H9 (cell line): Measurements from ENCODE around the gene SIM1. TPM values are rescaled to one million over a fixed set of nuclear protein-coding genes. Genes with fewer than 3 reads are reported as not detected.

Experiments
- DNase-seq: peaks from one replicate; pipeline ENCODE4 v3.0.0-alpha.2; 2017
- H2AFZ ChIP-seq: one replicate; pipeline ENCODE4 v1.6.1; 2013; ENCODE audit warnings: mild to moderate bottlenecking, low read length, control low read depth, moderate library complexity
- H2AK5ac ChIP-seq: 2 replicates; pipeline ENCODE4 v1.6.1; 2013; ENCODE audit warnings: low read length, control low read depth, mixed read lengths; ENCODE audit not compliant: insufficient read length
- H2BK120ac ChIP-seq: one replicate; pipeline ENCODE4 v1.6.1; 2013; ENCODE audit warnings: low read depth, mild to moderate bottlenecking, low read length, control low read depth, inconsistent platforms; ENCODE audit not compliant: poor library complexity, severe bottlenecking
- H2BK12ac ChIP-seq: 2 replicates; pipeline ENCODE4 v1.6.1; 2013; ENCODE audit warnings: low read length, control low read depth, mixed read lengths, low read depth; ENCODE audit not compliant: insufficient read length
- H2BK15ac ChIP-seq: 2 replicates; pipeline ENCODE4 v1.6.1; 2013; ENCODE audit warnings: low read depth, low read length, control low read depth
- H2BK20ac ChIP-seq: one replicate; pipeline ENCODE4 v1.6.1; 2013; ENCODE audit warnings: low read depth, mild to moderate bottlenecking, low read length, control low read depth, inconsistent platforms; ENCODE audit not compliant: poor library complexity, severe bottlenecking
- H2BK5ac ChIP-seq: 2 replicates; pipeline ENCODE4 v1.6.1; 2013; ENCODE audit warnings: low read length, control low read depth, mixed read lengths; ENCODE audit not compliant: insufficient read length
- H3K14ac ChIP-seq: 2 replicates; pipeline ENCODE4 v1.6.1; 2013; ENCODE audit warnings: low read length, control low read depth; ENCODE audit not compliant: insufficient read depth
- H3K18ac ChIP-seq: 2 replicates; pipeline ENCODE4 v1.6.1; 2013; ENCODE audit warnings: low read depth, mild to moderate bottlenecking, mixed read lengths, low read length, control low read depth; ENCODE audit not compliant: insufficient read length
- H3K23ac ChIP-seq: 2 replicates; pipeline ENCODE4 v1.6.1; 2013; ENCODE audit warnings: low read length, control low read depth, mixed read lengths, low read depth; ENCODE audit not compliant: insufficient read length
- H3K23me2 ChIP-seq: 2 replicates; pipeline ENCODE4 v1.6.1; 2013; ENCODE audit warnings: low read depth, mild to moderate bottlenecking, mixed read lengths, low read length, control low read depth; ENCODE audit not compliant: insufficient read length, poor library complexity, severe bottlenecking
- H3K27ac ChIP-seq: 2 replicates; pipeline ENCODE4 v1.5.1; 2013; ENCODE audit warnings: low read length, control low read depth, mixed read lengths, low read depth; ENCODE audit not compliant: insufficient read length
- H3K27me3 ChIP-seq: 2 replicates; pipeline ENCODE4 v1.6.1; 2013; ENCODE audit warnings: low read length, control low read depth, inconsistent platforms; ENCODE audit not compliant: insufficient read depth
- H3K4ac ChIP-seq: 2 replicates; pipeline ENCODE4 v1.6.1; 2013; ENCODE audit warnings: low read depth, mild to moderate bottlenecking, control low read depth, inconsistent platforms, low read length, moderate library complexity
- H3K4me1 ChIP-seq: 2 replicates; pipeline ENCODE4 v1.6.1; 2013; ENCODE audit warnings: low read length, control low read depth, inconsistent platforms; ENCODE audit not compliant: insufficient read depth
- H3K4me2 ChIP-seq: 2 replicates; pipeline ENCODE4 v1.6.1; 2013; ENCODE audit warnings: low read length, control low read depth, mixed read lengths; ENCODE audit not compliant: insufficient read length, insufficient read depth
- H3K56ac ChIP-seq: 2 replicates; pipeline ENCODE4 v1.6.1; 2013; ENCODE audit warnings: low read depth, mild to moderate bottlenecking, mixed read lengths, low read length, control low read depth; ENCODE audit not compliant: insufficient read length
- H3K79me1 ChIP-seq: 2 replicates; pipeline ENCODE4 v1.6.1; 2013; ENCODE audit warnings: low read depth, mild to moderate bottlenecking, moderate library complexity, low read length, control low read depth, inconsistent platforms; ENCODE audit not compliant: insufficient read depth, poor library complexity, severe bottlenecking
- H3K79me2 ChIP-seq: 2 replicates; pipeline ENCODE4 v1.6.1; 2013; ENCODE audit warnings: low read length, control low read depth, inconsistent platforms; ENCODE audit not compliant: insufficient read depth
- H3K9ac ChIP-seq: 2 replicates; pipeline ENCODE4 v1.6.1; 2013; ENCODE audit warnings: low read length, control low read depth, mixed read lengths; ENCODE audit not compliant: insufficient read length; ENCODE audit errors: extremely low read depth
- H3K9me3 ChIP-seq: one replicate; pipeline ENCODE4 v1.6.1; 2013; ENCODE audit warnings: low read depth, low read length, inconsistent platforms; ENCODE audit not compliant: control insufficient read depth
- H3T11ph ChIP-seq: one replicate; pipeline ENCODE4 v1.6.1; 2013; ENCODE audit warnings: mild to moderate bottlenecking, low read length, control low read depth, inconsistent platforms
- H4K20me1 ChIP-seq: one replicate; pipeline ENCODE4 v1.6.1; 2013; ENCODE audit not compliant: control insufficient read depth, insufficient read length, insufficient read depth
- H4K5ac ChIP-seq: 2 replicates; pipeline ENCODE4 v1.6.1; 2013; ENCODE audit warnings: low read depth, mild to moderate bottlenecking, mixed read lengths, low read length, control low read depth; ENCODE audit not compliant: insufficient read length
- H4K8ac ChIP-seq: replicated peaks from 2 replicates; pipeline ENCODE4 v1.6.1; 2013; ENCODE audit warnings: low read length, control low read depth, mixed read lengths, low read depth; ENCODE audit not compliant: insufficient read length
- H4K91ac ChIP-seq: 2 replicates; pipeline ENCODE4 v1.6.1; 2013; ENCODE audit warnings: low read depth, mild to moderate bottlenecking, moderate library complexity, mixed read lengths, low read length, control low read depth; ENCODE audit not compliant: insufficient read length
- H3K27ac Mint-ChIP-seq, 3 experiments: 2 replicates in 2 of 3; 3 replicates in 1 of 3; pipeline ENCODE4 v1.8.0; 2020 to 2021; ENCODE audit warnings: mixed read lengths in 3 of 3, mild to moderate bottlenecking in 1 of 3, moderate library complexity in 1 of 3
- H3K27me3 Mint-ChIP-seq: 2 replicates; pipeline ENCODE4 v1.8.0; 2021; ENCODE audit warnings: low read depth, mild to moderate bottlenecking, moderate library complexity, mixed read lengths
- H3K36me3 Mint-ChIP-seq, 3 experiments: 2 replicates in 2 of 3; 3 replicates in 1 of 3; pipeline ENCODE4 v1.8.0; 2020 to 2021; ENCODE audit warnings: low read depth in 3 of 3, mixed read lengths in 3 of 3; ENCODE audit not compliant: insufficient read depth in 1 of 3
- H3K4me1 Mint-ChIP-seq, 2 experiments: 2 replicates each; pipeline ENCODE4 v1.8.0; 2020; ENCODE audit warnings: mixed read lengths in 2 of 2
- H3K4me3 Mint-ChIP-seq, 2 experiments: 2 replicates in 1 of 2; 3 replicates in 1 of 2; pipeline ENCODE4 v1.8.0; 2020 to 2021; ENCODE audit warnings: mild to moderate bottlenecking in 2 of 2, mixed read lengths in 2 of 2, moderate library complexity in 1 of 2
- H3K9me3 Mint-ChIP-seq, 2 experiments: 2 replicates in 1 of 2; 3 replicates in 1 of 2; pipeline ENCODE4 v1.8.0; 2020; ENCODE audit warnings: mild to moderate bottlenecking in 2 of 2, mixed read lengths in 2 of 2, moderate library complexity in 1 of 2
- CTCF ChIP-seq: fragments of 200-600 bp; sonication (generic); conservative IDR thresholded peaks from 3 replicates; pipeline ENCODE4 v1.8.0; 2021; ENCODE audit warnings: antibody characterized with exemption, mild to moderate bottlenecking
- WGBS: extraction: QIAGEN DNeasy Blood & Tissue Kit; methylation state at CpG from one replicate; pipeline ENCODE4 v1.1.7; 2013; ENCODE audit warnings: missing lambda C conversion rate, low lambda C conversion rate, mixed read lengths; ENCODE audit not compliant: insufficient read length; ENCODE audit errors: extremely low coverage; 5-methylcytosine and 5-hydroxymethylcytosine counted together
- total RNA-seq: library from RNA; stranded (reverse); gene quantifications from 2 replicates; pipeline ENCODE4 v1.2.1, GENCODE V29; 2021

The SIM1 gene
- total RNA-seq, 1 experiment from 2014 or later: not detected

GRCh38 chr6:100447900-100448748 lies 16.6 kb downstream of the SIM1 start:
- H4K91ac ChIP-seq: no peak overlapping the region
- H3K27ac ChIP-seq: no peak overlapping the region
- no peak overlapping the region for H2BK15ac ChIP-seq
- Mint-ChIP-seq H3K27ac (no peak overlapping the region), H3K9me3 (no peaks in the 10 kb centered on the region), H3K4me1 (peaks cover 10 to 26% of the 10 kb centered on the region in 2 experiments), H3K36me3 (no peaks in the 10 kb centered on the region), H3K27me3 (peaks cover 5% of the 10 kb centered on the region), H3K4me3 (peak overlapping the region; percentile 4 to 68; a peak in 4 of 5 replicates)
- no peak overlapping the region for H2BK20ac ChIP-seq
- H3K23ac ChIP-seq: no peak overlapping the region
- peaks cover 73% of the 10 kb centered on the region for H3K27me3 ChIP-seq
- no peaks in the 10 kb centered on the region for H3K9me3 ChIP-seq
- H4K20me1 ChIP-seq: no peaks in the 10 kb centered on the region
- no peak overlapping the region for H2BK5ac ChIP-seq
- H3K56ac ChIP-seq: no peak overlapping the region
- H3K23me2 ChIP-seq: peaks cover 3% of the 10 kb centered on the region
- H3T11ph ChIP-seq: no peak overlapping the region
- H3K4ac ChIP-seq: no peak overlapping the region
- DNase-seq: peak; percentile 38
- no peaks in the 10 kb centered on the region for H3K79me2 ChIP-seq
- H3K4me2 ChIP-seq: peak overlapping the region; percentile 20
- no peak overlapping the region for H2AK5ac ChIP-seq
- H2BK120ac ChIP-seq: no peak overlapping the region
- H4K5ac ChIP-seq: no peak overlapping the region
- H2AFZ ChIP-seq: no peak overlapping the region
- H3K18ac ChIP-seq: no peak overlapping the region
- H3K79me1 ChIP-seq: no peaks in the 10 kb centered on the region
- H3K9ac ChIP-seq: no peak overlapping the region
- no peaks in the 10 kb centered on the region for H3K4me1 ChIP-seq
- WGBS: no CpG with 5 or more reads among the region's 47 CpGs
- TF ChIP-seq CTCF: no peak
- no peak overlapping the region; the same call in 1 of the 2 replicates for H3K14ac ChIP-seq
- no peak overlapping the region for H4K8ac ChIP-seq
- no peak overlapping the region for H2BK12ac ChIP-seq
